ENCODE measurements around the gene FAM156B.
A peak's percentile ranks its signal among the peaks of the same experiment; 100 is the strongest.
"Not testable (repeated sequence)": the region's sequence is repeated elsewhere in the genome, so short reads cannot be mapped to it uniquely, and the experiment has no call there.

FAM156B gene

DNA sequence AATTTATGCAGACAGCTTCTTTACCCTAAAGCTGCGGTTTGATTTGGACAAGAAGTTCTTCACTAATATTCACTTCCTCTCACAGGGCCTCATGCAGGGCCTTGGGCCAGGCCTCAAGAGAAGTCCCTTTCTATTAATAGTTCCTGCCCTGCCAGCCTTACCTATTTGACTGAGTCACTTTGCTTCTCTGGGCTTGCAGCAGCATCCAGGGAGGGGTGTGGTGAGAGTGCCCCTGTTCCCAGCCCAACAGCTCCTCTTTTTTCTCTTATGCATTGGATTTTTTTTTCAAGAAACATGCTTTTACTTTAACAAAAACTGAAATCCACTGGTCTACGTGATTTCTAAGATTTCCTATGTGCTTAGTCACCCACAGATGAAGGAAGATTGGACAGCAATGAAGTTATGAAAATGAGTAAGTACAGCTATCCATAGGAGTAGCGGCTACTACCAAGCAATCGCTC lies 26.7 kb downstream of the FAM156B start:
- Histone ChIP-seq H3K27me3 (replicated peaks; ENCODE audit: control insufficient read depth, insufficient read depth, low read length, poor library complexity, severe bottlenecking) (no peaks in the 10 kb centered on the region), H3K4me1 (ENCODE audit: control insufficient read depth, insufficient read depth, low read length, poor library complexity, severe bottlenecking) (peaks cover 4% of the 10 kb centered on the region), H3K4me3 (ENCODE audit: insufficient read depth, low read depth, low read length, poor library complexity, severe bottlenecking) (no peak overlapping the region), H3K27ac (ENCODE audit: insufficient read depth, low read length, poor library complexity, severe bottlenecking) (no peak overlapping the region), H3K36me3 (ENCODE audit: control insufficient read depth, insufficient read depth, low read length) (no peaks in the 10 kb centered on the region), H3K9me3 (ENCODE audit: control insufficient read depth, low read length) (no peaks in the 10 kb centered on the region)
- no peak for DNase-seq

GRCh38 chrX:52930214-52930613 lies 33.1 kb downstream of the FAM156B start:
- not testable (repeated sequence) for H3K36me3 ChIP-seq (ENCODE audit: control insufficient read depth, insufficient read depth, low read length); H3K4me1 ChIP-seq (ENCODE audit: control insufficient read depth, insufficient read depth, low read length, poor library complexity, severe bottlenecking); H3K9me3 ChIP-seq (ENCODE audit: control insufficient read depth, low read length); H3K4me3 ChIP-seq (ENCODE audit: insufficient read depth, low read depth, low read length, poor library complexity, severe bottlenecking); DNase-seq; H3K27ac ChIP-seq (ENCODE audit: insufficient read depth, low read length, poor library complexity, severe bottlenecking); H3K27me3 ChIP-seq (replicated peaks; ENCODE audit: control insufficient read depth, insufficient read depth, low read length, poor library complexity, severe bottlenecking)

GRCh38 chrX:52933213-52933612 lies 36.1 kb downstream of the FAM156B start:
- H3K9me3 ChIP-seq (ENCODE audit: control insufficient read depth, low read length) = no peaks in the 10 kb centered on the region
- H3K27me3 ChIP-seq (replicated peaks; ENCODE audit: control insufficient read depth, insufficient read depth, low read length, poor library complexity, severe bottlenecking) = no peaks in the 10 kb centered on the region
- no peak overlapping the region for H3K27ac ChIP-seq (ENCODE audit: insufficient read depth, low read length, poor library complexity, severe bottlenecking)
- no peak for DNase-seq
- H3K4me3 ChIP-seq (ENCODE audit: insufficient read depth, low read depth, low read length, poor library complexity, severe bottlenecking) = no peak overlapping the region
- H3K4me1 ChIP-seq (ENCODE audit: control insufficient read depth, insufficient read depth, low read length, poor library complexity, severe bottlenecking) = peaks cover 4% of the 10 kb centered on the region
- no peaks in the 10 kb centered on the region for H3K36me3 ChIP-seq (ENCODE audit: control insufficient read depth, insufficient read depth, low read length)

- H3K4me1 ChIP-seq (ENCODE audit: control insufficient read depth, insufficient read depth, low read length, poor library complexity, severe bottlenecking) = peaks cover 4% of the 10 kb centered on the region
- peak overlapping the region; percentile 95 for H3K27ac ChIP-seq (ENCODE audit: insufficient read depth, low read length, poor library complexity, severe bottlenecking)
- no peaks in the 10 kb centered on the region for H3K9me3 ChIP-seq (ENCODE audit: control insufficient read depth, low read length)
- peak overlapping the region; percentile 81 for H3K4me3 ChIP-seq (ENCODE audit: insufficient read depth, low read depth, low read length, poor library complexity, severe bottlenecking)
- DNase-seq = no peak
- H3K27me3 ChIP-seq (replicated peaks; ENCODE audit: control insufficient read depth, insufficient read depth, low read length, poor library complexity, severe bottlenecking) = no peaks in the 10 kb centered on the region
- no peaks in the 10 kb centered on the region for H3K36me3 ChIP-seq (ENCODE audit: control insufficient read depth, insufficient read depth, low read length)
Measured at GRCh38 chrX:52933976-52934703, 37.0 kb downstream of the FAM156B start.

- Histone ChIP-seq H3K4me3 (ENCODE audit: insufficient read depth, low read depth, low read length, poor library complexity, severe bottlenecking) (peak overlapping the region; percentile 81), H3K36me3 (ENCODE audit: control insufficient read depth, insufficient read depth, low read length) (no peaks in the 10 kb centered on the region), H3K9me3 (ENCODE audit: control insufficient read depth, low read length) (no peaks in the 10 kb centered on the region), H3K4me1 (ENCODE audit: control insufficient read depth, insufficient read depth, low read length, poor library complexity, severe bottlenecking) (peaks cover 4% of the 10 kb centered on the region), H3K27me3 (replicated peaks; ENCODE audit: control insufficient read depth, insufficient read depth, low read length, poor library complexity, severe bottlenecking) (no peaks in the 10 kb centered on the region), H3K27ac (ENCODE audit: insufficient read depth, low read length, poor library complexity, severe bottlenecking) (peak overlapping the region; percentile 95)
- peak; percentile 84 to 91 (median 84) for DNase-seq
Measured at GRCh38 chrX:52934704-52935469, 37.8 kb downstream of the FAM156B start.

- not testable (repeated sequence) for H3K36me3 ChIP-seq (ENCODE audit: control insufficient read depth, insufficient read depth, low read length); H3K9me3 ChIP-seq (ENCODE audit: control insufficient read depth, low read length); H3K4me1 ChIP-seq (ENCODE audit: control insufficient read depth, insufficient read depth, low read length, poor library complexity, severe bottlenecking); H3K27me3 ChIP-seq (replicated peaks; ENCODE audit: control insufficient read depth, insufficient read depth, low read length, poor library complexity, severe bottlenecking); DNase-seq
- Histone ChIP-seq H3K27ac (ENCODE audit: insufficient read depth, low read length, poor library complexity, severe bottlenecking) (peak overlapping the region; percentile 95), H3K4me3 (ENCODE audit: insufficient read depth, low read depth, low read length, poor library complexity, severe bottlenecking) (peak overlapping the region; percentile 81)
Measured at GRCh38 chrX:52935470-52935784, 38.3 kb downstream of the FAM156B start.

GRCh38 chrX:52940704-52941103 lies 43.6 kb downstream of the FAM156B start:
- H3K9me3 ChIP-seq (ENCODE audit: control insufficient read depth, low read length); H3K27ac ChIP-seq (ENCODE audit: insufficient read depth, low read length, poor library complexity, severe bottlenecking): not testable (repeated sequence)

GRCh38 chrX:52941728-52942127 lies 44.6 kb downstream of the FAM156B start:
- H3K36me3 ChIP-seq (ENCODE audit: control insufficient read depth, insufficient read depth, low read length); H3K9me3 ChIP-seq (ENCODE audit: control insufficient read depth, low read length); H3K4me3 ChIP-seq (ENCODE audit: insufficient read depth, low read depth, low read length, poor library complexity, severe bottlenecking); H3K4me1 ChIP-seq (ENCODE audit: control insufficient read depth, insufficient read depth, low read length, poor library complexity, severe bottlenecking); DNase-seq; H3K27ac ChIP-seq (ENCODE audit: insufficient read depth, low read length, poor library complexity, severe bottlenecking); H3K27me3 ChIP-seq (replicated peaks; ENCODE audit: control insufficient read depth, insufficient read depth, low read length, poor library complexity, severe bottlenecking): not testable (repeated sequence)

More at GRCh38 chrX:52940704-52941103, 43.6 kb downstream of the FAM156B start:
- not testable (repeated sequence) for DNase-seq; H3K27me3 ChIP-seq (replicated peaks; ENCODE audit: control insufficient read depth, insufficient read depth, low read length, poor library complexity, severe bottlenecking); H3K4me3 ChIP-seq (ENCODE audit: insufficient read depth, low read depth, low read length, poor library complexity, severe bottlenecking); H3K4me1 ChIP-seq (ENCODE audit: control insufficient read depth, insufficient read depth, low read length, poor library complexity, severe bottlenecking); H3K36me3 ChIP-seq (ENCODE audit: control insufficient read depth, insufficient read depth, low read length)

- H3K27me3 ChIP-seq (replicated peaks; ENCODE audit: control insufficient read depth, insufficient read depth, low read length, poor library complexity, severe bottlenecking); H3K9me3 ChIP-seq (ENCODE audit: control insufficient read depth, low read length); H3K27ac ChIP-seq (ENCODE audit: insufficient read depth, low read length, poor library complexity, severe bottlenecking); H3K4me1 ChIP-seq (ENCODE audit: control insufficient read depth, insufficient read depth, low read length, poor library complexity, severe bottlenecking); H3K4me3 ChIP-seq (ENCODE audit: insufficient read depth, low read depth, low read length, poor library complexity, severe bottlenecking); H3K36me3 ChIP-seq (ENCODE audit: control insufficient read depth, insufficient read depth, low read length); DNase-seq: not testable (repeated sequence)
Measured at GRCh38 chrX:52945838-52946494, 48.8 kb downstream of the FAM156B start.

- H3K4me1 ChIP-seq (ENCODE audit: control insufficient read depth, insufficient read depth, low read length, poor library complexity, severe bottlenecking); H3K4me3 ChIP-seq (ENCODE audit: insufficient read depth, low read depth, low read length, poor library complexity, severe bottlenecking); H3K27me3 ChIP-seq (replicated peaks; ENCODE audit: control insufficient read depth, insufficient read depth, low read length, poor library complexity, severe bottlenecking); H3K36me3 ChIP-seq (ENCODE audit: control insufficient read depth, insufficient read depth, low read length); H3K9me3 ChIP-seq (ENCODE audit: control insufficient read depth, low read length); DNase-seq; H3K27ac ChIP-seq (ENCODE audit: insufficient read depth, low read length, poor library complexity, severe bottlenecking): not testable (repeated sequence)
Measured at GRCh38 chrX:52947501-52947900, 50.4 kb downstream of the FAM156B start.

Measured in effector memory CD4-positive, alpha-beta T cell (primary cell).